ENCODE data around the gene SAPCD2.

Gene SAPCD2

DNA sequence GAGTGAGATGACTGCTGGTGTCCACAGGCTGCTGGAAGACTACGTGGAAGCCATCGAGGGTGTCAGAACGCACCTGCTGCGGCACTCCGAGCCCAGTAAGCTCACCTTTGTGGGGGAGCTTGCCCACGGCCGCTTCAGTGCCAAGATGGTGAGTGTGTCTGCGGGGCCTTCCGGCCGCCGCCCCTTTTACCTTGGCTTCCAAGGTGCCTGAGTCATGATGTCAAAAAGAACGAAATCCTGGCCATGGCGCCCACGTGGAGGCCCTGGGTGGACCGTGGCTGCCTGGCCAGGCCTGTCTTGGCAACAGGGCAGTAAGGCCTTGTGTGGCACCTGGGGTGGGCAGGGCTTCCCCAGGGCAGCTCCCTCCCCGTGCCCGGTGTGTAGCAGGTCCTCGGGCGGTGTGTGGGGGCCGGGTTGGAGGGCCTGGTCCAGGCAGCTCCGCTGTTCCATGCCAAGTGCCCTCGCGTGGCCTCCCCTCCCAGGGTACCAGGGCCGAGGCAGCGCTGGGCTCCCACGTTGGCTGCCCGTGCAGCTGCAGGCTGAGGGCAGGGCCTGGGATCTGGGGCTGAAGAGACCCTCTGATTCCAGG is 36.4 kb upstream of the SAPCD2 start:
- DNase-seq: no peak

DNA sequence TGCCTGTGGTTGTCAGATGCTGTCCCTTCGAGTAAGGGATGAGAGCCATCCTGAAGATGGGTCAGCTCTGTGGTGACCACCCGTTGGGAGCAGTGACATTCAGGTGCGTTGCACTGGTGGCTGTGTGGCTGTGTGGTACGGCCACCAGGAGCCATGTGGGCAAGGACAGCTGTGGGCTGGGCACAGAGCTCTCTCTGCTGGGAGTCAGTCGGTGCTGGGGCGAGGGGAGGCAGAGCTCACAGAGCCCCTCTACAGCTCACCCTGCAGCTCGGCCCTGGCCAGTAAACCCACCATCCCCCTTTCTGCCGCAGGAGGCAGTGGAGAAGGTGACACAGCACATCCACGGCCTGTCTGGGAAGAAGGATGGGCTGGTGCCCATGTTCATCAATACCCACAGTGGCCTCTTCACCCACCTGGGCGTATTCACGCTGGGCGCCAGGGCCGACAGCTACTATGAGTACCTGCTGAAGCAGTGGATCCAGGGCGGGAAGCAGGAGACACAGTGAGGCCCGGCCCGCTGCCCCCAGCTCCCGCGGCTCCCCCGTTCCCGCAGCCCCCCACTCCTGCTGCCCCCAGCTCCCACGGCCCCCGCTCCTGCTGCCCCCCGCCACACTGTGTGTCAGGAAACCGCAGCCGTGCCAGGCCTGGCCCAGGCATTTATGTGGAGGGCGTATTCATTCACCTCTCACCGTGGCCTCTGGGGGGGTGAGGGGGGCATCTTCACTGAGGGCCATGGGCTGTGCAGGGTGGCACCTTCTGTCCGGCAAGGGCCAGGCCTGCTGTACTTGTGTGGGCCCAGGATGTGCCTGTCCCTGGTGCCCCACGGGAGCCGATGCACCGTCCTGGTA is 35.7 kb upstream of the SAPCD2 start:
- DNase-seq: no peak

DNA sequence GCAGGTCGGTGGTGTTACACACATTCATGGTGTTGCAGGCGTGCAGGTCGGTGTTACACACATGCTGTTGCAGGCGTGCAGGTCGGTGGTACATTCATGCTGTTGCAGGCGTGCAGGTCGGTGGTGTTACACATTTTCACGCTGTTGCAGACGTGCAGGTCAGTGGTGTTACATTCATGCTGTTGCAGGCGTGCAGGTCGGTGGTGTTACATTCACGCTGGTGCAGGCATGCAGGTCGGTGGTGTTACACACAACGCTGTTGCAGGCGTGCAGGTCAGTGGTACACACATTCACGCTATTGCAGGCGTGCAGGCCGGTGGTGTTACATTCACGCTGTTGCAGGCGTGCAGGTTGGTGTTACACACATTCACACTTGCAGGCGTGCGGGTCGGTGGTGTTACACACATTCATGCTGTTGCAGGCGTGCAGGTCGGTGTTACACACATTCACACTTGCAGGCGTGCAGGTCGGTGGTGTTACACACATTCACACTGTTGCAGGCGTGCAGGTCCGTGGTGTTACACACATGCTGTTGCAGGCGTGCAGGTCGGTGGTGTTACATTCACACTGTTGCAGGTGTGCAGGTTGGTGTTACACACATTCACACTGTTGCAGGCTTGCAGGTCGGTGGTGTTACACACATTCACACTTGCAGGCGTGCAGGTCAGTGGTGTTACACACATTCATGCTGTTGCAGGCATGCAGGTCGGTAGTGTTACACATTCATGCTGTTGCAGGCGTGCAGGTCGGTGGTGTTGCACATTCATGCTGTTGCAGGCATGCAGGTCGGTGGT is 33.0 kb upstream of the SAPCD2 start:
- DNase-seq: no peak

DNA sequence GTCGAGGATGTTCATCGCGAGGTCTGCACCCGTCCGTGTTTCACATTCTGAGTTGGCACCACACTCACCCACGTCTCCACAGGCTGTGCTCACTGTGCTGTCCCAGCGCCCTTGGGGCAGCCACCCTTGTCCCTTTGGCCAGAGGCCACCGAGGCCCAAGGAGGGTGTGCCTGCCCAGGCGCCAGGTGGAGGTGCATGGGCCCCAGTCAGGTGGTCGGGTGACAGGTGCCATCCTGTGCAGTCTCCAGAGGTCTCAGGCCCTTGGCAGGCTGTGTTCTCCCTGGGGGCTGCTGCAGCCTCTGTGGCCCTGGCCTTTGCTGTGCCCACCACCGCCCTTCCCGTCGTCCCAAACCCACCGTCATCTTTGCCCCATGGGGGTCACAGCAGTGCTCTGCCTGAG is 28.9 kb upstream of the SAPCD2 start:
- no peak for DNase-seq

DNA sequence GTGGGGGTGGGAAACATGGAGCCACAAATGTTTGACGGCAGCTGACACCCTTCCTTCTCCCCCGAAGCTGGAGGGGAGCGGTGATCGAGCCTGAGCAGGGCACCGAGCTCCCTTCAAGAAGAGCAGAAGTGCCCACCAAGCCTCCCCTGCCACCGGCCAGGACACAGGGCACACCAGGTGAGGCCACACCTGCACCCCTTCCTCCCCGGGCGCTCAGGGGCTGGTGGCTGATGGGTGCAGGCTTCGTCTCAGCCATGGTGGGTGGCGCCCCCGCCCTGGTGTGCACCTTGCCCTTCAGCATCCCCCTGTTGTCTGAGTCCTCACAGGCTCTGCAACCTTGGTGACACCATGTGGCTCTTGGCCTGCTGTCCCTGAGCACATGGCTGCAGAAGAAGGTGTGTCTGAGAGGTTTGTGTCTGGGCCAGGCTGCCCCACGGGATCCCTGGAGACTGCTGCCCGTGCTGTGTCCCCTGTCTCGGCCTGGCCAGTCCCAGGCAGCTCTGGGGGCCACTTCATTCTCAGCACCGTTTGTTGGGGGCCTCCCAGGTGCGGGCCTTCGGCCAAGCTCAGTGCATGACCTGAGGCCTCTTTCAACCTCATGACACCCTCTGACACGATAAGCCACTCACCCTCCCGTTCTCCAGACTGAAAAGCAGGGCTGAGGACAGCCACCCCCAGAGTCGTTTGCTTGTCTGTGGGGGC is 27.6 kb upstream of the SAPCD2 start:
- no peak for DNase-seq

DNA sequence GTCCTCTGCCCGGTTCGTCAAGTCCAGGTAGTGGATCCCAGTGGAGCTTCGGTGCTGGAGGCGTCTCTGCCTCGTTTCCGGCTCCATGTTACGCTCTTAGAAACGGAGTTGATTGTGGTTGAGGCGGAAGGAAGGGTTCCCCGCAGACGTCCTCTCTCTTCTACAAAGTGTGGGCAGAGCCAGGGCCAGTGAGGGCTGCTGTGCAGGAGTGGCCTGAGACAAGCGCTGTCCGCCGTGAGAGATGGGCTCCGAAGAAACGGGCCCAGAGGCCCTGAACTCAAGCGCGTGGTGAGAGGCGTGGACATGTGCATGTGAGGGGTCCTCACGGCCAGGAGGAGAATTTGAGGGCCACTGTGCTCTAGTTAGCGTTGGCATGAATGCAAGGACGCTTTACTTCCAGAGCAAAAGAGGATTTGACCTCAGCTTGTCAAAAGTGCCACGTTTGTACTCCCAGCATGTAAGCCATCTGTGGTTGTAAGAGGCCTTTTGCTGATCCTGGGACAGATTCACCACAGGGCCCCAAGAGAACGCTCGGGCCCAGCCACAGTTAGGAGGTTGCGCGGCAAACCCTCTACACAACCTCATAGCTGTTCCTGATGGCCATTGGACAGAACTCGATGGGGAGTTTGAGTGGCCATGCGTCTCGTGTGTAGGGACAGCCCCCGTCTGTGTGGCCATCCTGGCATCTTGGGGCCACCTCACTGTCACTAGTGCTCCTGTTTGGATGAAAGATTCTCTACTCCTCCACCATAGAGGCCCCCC is 26.6 kb upstream of the SAPCD2 start:
- no peak for DNase-seq

DNA sequence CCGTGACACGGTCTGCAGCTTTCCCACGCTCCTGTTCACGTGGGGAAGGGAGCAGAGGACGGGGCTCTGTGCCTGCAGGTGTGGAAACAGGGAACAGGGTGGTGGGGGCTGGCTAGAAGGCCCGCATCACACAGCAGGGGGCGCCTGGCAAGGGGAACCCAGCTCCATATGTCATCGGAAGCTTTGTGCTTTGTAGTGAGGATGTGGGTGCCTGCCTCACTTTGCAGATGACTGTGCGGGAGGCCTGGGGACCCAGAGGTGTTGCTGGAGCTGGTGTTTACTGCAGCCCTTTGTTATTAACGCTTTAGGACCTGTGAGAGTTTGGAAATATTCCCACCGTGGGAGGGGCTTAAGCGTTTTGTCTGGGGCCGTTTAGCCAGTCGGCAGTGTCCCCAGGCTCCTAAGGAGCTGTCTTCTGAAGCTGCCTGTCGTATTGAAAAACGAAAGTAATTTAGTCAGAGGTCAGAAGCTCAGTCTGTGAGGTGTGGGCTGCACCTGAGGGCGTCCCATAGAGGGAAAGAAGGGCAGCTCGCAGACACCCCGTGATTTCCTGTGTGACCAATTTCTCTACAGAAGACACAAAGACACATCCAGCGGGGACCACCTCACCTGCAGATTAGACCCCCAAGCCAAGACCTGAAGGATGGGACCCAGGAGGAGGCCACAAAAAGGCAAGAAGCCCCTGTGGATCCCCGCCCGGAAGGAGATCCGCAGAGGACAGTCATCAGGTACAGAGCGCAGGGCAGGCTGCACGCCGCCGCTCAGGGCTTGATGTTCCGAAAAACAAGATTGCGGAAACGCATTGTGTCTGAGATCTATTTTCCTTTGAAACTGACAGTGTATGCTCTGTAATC is 25.5 kb upstream of the SAPCD2 start:
- no peak for DNase-seq

DNA sequence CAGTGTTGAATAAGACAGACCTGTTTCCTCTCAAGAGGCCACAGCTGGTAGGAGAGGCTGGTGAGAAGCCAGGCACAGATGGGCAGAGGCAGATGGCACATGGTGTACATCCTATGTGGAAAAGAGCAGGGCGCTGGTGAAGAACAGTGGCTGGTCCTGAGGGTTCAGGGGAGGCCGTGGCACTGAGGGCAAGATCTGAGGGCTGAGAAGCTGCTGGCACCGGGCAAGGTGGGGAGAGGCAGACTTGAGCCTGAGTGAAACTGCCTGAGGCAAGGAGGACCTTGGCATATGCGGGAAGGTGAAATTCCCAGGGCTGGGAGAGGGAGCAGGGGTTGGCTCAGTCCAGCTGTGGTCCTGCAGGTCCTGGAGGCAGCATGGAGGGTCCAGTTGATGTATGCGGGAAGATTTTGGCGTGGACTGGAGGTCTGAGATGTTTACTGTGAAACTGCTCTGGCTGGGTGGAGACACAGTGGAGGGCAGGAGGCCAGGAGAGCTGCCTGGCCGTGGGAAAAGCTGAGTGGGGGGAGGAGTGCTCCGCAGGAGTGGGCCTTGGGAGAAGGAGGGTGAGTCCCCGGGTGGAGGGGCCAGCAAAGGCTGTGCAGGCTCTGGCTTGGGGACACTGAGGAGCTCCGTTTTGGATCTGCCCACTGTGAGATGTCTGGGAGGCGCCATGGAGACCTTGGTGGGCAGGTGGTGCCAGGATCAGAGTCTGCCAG is 19.0 kb upstream of the SAPCD2 start:
- no peak for DNase-seq

DNA sequence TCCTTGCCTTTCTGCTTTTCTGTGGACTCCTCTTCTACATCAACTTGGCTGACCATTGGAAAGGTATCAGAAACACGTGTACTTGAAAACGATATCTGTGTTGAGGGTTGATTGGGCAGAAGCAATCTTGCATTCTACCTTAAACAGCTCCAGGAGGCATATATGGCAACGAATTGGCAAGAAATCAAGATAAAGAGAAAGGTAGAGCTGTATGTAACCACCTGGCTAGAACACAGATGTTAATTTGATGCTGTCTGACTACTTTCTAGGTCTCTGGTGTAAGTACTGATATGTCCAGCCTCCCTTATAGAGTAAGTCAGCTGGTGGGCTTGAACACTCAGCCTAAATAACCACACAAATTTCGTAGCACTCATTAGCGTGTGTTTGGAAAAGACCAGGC is 17.8 kb upstream of the SAPCD2 start:
- DNase-seq: no peak

DNA sequence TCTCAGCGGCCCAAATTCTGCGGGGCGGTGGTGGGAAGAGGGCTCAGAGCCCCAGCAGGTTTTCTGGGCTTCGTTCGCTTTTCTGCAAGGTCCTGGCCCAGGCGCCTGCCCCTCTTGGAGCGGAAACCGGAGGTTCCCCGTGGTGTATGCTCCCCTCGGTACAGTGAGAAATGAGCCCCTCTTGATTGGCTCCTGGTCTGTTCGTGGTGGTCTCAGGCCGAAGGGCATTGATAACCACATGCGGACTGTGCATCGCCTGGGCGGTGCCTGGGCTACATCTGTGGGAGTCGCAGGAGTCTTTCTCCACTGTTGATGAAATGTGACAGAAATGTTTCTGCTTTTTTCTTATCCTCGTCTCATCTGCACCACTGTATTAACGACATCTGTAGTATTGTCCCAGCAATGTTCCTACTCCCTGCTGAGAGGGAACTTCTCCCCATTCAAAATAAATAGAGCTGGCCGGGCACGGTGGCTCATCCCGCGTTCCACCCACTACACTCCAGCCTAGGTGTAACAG is 17.1 kb upstream of the SAPCD2 start:
- peak; percentile 63 for DNase-seq

DNA sequence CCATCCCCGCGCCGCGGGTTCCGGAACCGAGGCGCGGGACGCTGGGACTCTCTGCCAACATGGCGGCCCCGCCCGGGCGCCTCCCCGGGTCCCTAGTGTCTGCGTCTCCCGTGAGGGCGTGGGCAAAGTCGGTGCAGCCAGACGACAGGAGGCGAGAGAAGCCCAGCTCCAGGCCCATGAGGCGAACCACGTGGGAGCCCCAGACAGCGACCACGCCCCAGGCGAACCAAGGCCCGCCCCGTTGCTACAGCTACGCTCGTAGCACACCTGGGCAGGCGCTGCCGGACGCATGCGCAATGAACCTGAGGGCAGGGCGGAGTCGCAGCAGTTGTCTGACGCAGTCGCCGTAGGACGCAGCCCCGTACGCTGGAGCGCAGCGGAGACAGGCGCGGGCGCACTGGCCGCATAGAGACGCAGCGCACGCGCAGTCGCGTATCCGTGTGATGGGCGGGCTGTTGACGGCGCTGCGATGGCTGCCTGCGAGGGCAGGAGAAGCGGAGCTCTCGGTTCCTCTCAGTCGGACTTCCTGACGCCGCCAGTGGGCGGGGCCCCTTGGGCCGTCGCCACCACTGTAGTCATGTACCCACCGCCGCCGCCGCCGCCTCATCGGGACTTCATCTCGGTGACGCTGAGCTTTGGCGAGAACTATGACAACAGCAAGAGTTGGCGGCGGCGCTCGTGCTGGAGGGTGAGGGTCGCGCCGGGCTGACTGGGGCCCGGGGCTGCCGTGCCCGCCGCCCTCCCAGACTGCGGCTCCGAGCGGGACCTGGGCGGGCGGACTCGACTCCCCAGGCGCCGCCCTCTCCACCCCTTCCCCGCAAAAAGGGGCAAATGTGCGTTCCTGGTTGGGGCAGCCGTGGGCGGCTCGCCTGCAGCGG is 16.4 kb upstream of the SAPCD2 start, which contains the start of gene MAN1B1:
MAN1B1 (plus strand) TSS at position 455 of the 878 bp plus-strand sequence; CDS start at position 470, 15 bp downstream.
- DNase-seq: peak; percentile 98

DNA sequence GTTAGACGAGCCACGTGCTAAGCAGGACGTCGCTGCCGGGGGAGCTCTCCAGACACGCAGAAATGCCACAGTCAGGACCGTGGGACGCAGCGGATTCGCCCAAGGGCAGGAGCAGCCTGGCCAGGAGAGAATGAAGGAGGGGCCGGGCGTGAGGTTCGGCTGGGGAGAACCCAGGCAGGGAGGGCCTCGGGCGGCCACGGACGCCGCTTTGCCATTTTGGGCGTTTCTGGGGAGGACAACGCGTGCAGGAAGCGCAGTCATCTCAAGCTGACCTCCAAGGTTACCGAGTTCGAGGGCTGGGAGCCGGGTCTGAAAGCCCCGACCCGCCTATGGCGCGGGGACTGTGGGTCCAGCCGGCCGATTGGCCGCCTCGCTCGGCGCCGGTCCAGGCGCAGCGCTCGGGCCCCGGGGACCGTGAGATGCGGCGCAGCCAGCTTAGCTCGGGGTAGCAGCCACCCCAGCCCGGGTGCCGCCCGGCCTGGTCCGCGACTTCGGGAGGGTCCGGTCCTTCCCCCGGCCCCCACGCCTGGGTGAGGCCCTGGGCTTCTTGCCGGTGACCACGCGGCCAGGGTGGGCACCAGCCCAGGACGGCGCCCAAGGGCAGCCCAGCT is 15.7 kb upstream of the SAPCD2 start:
- no peak for DNase-seq

DNA sequence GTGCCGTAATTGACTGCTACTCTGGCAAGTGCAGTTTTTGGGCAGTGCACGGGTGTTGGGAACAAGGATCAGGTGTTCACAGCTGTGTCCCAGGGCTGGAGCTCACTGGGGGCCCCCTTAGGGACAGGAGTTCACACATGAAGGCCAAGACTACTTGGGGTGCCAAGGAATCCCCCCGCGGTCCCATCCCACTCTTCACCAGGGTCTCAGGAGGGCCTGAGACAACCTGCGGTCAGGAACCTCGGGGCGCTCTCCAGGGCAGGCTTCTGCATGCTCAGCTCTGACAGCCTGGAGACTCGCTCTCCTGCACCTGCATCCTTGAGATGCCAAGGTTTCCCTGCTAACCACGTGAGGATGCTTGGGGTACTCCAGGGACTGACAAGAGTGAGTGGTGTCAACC is 14.2 kb upstream of the SAPCD2 start:
- no peak for DNase-seq

DNA sequence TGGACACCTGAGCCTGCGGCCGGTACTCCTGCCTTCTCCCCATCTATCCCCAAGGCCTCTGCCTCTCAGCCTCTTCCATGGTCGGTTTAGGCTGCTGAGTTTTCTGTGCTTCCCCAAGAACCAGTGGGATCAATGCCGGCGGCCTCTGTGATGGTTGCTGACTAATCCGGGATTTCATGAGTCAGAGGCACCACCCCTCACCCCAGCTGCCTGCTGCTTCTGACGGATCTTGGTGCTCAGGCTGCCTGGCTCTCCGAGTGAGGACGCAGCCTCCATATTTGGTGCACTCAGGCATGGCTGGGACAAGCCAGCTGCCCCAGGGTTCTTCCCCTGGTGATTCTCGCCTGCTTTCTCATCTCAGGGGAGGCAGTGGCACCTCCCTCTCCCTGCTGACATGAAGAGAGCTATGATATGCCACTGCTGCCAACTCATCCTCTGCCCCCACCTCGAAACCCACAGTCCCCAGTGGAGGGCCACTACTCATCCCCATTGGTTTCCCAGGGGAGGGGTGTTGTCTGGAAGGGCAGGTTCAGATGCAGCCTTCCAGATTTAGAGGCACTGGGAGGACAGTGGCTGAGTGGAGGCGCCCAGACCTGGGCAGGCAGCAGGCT is 13.1 kb upstream of the SAPCD2 start:
- peak; percentile 65 for DNase-seq

DNA sequence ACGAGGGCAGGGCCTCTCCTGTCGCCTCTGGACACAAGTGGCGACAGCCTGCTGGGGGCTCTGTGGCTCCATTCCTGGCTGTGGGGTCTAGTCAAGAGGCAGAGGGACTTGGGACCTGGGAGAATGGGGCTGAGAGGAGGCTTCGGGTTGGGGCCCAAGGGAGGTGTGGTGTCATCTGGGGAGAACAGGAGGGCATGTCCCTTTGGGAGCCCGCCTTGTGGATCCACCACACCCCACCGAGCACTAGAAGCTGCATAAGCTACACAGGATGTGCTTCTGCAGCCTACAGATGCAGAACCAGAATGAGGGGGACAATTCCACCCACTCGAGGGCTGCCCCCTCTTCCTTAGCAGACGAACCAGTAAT is 12.6 kb upstream of the SAPCD2 start:
- no peak for DNase-seq

DNA sequence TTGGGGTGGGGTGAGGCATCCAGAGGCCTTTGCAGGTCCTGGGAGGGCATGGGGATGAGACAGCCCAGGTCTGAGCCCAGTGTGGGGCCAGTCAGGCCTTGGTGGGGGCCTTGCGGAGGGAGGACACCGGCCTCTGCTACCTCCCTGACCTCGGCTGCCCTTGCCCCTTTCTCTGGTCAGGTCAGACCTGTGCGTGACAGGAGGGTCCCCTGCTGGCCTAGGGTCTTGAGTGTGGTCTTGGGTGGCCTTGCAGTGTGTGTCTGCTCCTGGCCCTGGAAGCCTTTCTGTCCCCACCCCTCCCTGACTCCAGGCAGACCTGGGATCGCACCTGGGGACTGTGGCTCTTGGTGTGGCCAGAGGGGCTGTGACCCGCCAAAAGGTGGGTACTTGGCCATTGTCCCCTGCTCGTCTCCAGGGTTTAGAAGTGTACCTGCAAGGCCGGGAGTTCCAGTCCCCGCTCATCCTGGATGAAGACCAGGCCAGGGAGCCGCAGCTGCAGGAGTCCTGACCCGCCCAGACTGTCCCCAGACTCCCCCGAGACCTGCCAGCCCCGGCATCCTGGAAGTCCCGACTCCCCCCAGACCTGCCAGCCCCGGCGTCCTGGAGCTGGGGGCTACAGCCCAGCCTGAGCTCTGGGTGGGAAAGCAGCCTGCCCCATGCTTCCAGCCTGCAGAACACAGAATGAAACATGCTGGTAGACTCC is 12.0 kb upstream of the SAPCD2 start:
- DNase-seq: no peak

DNA sequence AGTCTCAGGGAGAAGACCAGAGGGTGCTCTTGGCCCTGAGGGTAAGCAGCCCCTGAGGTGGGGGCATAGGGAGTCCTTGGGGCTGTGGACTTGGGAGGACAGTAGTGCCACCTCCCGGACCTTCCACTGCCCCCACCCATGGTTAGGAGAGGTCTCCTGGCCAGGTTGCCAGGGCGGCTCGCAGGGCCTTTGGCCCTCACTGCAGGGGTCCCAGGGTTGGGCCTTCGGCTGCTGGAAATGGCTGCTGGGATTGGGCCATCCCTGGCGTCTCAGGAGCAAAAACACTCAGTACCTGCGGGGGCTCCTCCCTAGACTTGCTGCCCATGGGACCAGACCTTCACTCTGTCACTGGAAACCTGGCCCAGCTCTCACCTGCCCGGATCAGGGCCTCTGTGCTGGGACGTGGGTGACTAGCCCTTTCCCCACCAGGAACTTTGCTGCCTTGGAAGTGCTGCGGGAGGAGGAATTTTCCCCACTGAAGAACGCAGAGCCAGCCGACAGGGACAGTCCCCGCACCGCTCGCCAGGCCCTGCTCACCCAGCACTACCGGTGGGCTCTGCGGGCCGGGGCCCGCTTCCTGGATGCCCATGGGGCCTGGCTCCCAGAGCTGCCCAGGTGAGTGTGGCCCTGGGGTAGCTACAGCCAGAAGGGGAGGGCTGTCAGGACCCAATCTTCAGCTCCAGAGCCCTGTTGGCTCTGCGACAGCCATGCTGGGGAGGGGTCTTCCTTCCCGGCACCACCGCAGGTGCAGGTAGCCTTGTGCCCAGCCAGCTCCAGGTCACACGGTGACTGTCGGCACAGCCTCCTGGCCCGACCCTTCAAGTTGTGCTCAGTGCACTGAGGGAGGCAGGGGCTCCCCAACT is 10.1 kb upstream of the SAPCD2 start:
- no peak for DNase-seq

Data from eye (tissue), 1 donor.